Esophagus muscularis mucosa (tissue), 4 donors: ENCODE data around the gene GMDS. TPM values are rescaled to one million over a fixed set of nuclear protein-coding genes. Genes with fewer than 3 reads are reported as not detected.

Experiments used
- DNase-seq: peaks from one replicate; pipeline ENCODE4 v3.0.0-alpha.2; 2017; ENCODE audit errors: extremely low spot score
- H3K27ac ChIP-seq, 4 donors: fragments of 200-600 bp; sonication (generic); replicated peaks in 1 of 4; 1 replicate in 3 of 4; 2 replicates in 1 of 4; pipeline ENCODE4 v1.5.1; 2016 to 2019; ENCODE audit warnings: mild to moderate bottlenecking in 1 of 4
- H3K27me3 ChIP-seq, 4 donors: fragments of 200-600 bp; sonication (generic); one replicate each; pipeline versions ENCODE4 v1.5.1 to v1.6.0; 2016 to 2019
- H3K36me3 ChIP-seq, 4 donors: fragments of 200-600 bp; sonication (generic); one replicate each; pipeline ENCODE4 v1.5.1; 2016 to 2019
- H3K4me1 ChIP-seq, 4 donors: fragments of 200-600 bp; sonication (generic); one replicate each; pipeline ENCODE4 v1.5.1; 2016 to 2019
- H3K4me3 ChIP-seq, 4 donors: fragments of 200-600 bp; sonication (generic); 1 replicate in 2 of 4; 2 replicates in 2 of 4; pipeline ENCODE4 v1.5.1; 2016 to 2019; ENCODE audit warnings: mild to moderate bottlenecking in 4 of 4, moderate library complexity in 1 of 4
- H3K9me3 ChIP-seq, 4 donors: fragments of 200-600 bp; sonication (generic); 1 replicate in 3 of 4; 2 replicates in 1 of 4; pipeline ENCODE4 v1.5.1; 2016 to 2019
- CTCF ChIP-seq, 3 experiments: fragments of 200-600 bp in 2 of 3; fragments of 450-650 bp in 1 of 3; sonication (generic) in 2 of 3; IDR thresholded peaks; one replicate each; pipeline ENCODE4 v1.5.1; 2017 to 2019; ENCODE audit warnings: antibody characterized with exemption in 3 of 3, mild to moderate bottlenecking in 2 of 3, moderate library complexity in 1 of 3
- EP300 ChIP-seq: sonication (generic); formaldehyde crosslinking; IDR thresholded peaks from one replicate; pipeline ENCODE4 v1.6.1; 2017; ENCODE audit warnings: antibody characterized with exemption
- POLR2A ChIP-seq: fragments of 450-650 bp; IDR thresholded peaks from one replicate; pipeline ENCODE4 v1.6.1; 2017; ENCODE audit warnings: antibody characterized with exemption, moderate library complexity, mild to moderate bottlenecking, low read depth
- POLR2AphosphoS5 ChIP-seq, 2 donors: sonication (generic); formaldehyde crosslinking; IDR thresholded peaks; one replicate each; pipeline ENCODE4 v1.6.1; 2017; ENCODE audit warnings: antibody characterized with exemption in 2 of 2
- WGBS: methylation state at CpG from one replicate; pipeline ENCODE4 v1.1.5; 2018; 5-methylcytosine and 5-hydroxymethylcytosine counted together
- intact Hi-C: fragments of 100-400 bp; cut with DNase I; formaldehyde crosslinking; loops from one replicate; pipeline ENCODE4 v1.15.1; 2023
- total RNA-seq, 4 donors: library from RNA; depleted of rRNA; stranded (reverse); fragments of >200 nt; gene quantifications; one replicate each; pipeline versions ENCODE4 v1.1.0 to v1.2.1, GENCODE V29; 2016

Gene GMDS
- total RNA-seq, 4 donors from 2014 or later, result 3.6 to 14.1 (median 6.0) TPM

DNA sequence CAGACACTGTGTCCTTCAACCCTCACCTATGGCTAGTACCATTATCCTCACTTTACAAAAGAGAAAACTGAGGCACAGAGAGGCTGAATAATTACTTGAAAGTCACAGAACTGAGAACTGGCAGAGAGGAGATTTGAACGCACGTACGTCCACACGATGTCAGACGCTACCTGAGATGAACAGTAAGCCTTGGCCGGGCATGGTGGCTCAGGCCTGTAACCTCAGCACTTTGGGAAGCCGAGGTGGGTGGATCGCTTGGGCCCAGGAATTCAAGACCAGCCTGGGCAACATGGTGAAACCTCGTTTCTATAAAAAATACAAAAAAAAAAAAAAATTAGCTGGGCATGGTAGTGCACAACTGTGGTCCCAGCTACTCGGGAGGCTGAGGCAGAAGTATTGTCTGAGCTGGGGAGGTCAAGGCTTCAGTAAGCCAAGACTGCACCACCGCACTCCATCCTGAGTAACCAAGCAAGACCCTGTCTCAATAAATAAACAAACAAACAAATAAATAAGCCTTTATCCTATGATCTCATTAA, 20.5 kb downstream of the GMDS start:
- no peaks in the 10 kb centered on the region for H3K9me3 ChIP-seq
- no peak overlapping the region for H3K4me3 ChIP-seq
- no peak overlapping the region for H3K27ac ChIP-seq
- 97% methylated on average over 11 of the region's 11 CpGs for WGBS
- no peaks in the 10 kb centered on the region for H3K36me3 ChIP-seq
- TF ChIP-seq POLR2A, result no peak
- no peak for TF ChIP-seq CTCF (IDR thresholded peaks at IDR 0.05)
- TF ChIP-seq POLR2AphosphoS5 (IDR thresholded peaks at IDR 0.05), result no peak
- TF ChIP-seq EP300, result no peak
- no peak for DNase-seq
- intact Hi-C loops, result no loop called here
- H3K4me1 ChIP-seq, result peaks cover 0 to 5% (median 0%) of the 10 kb centered on the region in 4 donors
- H3K27me3 ChIP-seq, result no peaks in the 10 kb centered on the region

DNA sequence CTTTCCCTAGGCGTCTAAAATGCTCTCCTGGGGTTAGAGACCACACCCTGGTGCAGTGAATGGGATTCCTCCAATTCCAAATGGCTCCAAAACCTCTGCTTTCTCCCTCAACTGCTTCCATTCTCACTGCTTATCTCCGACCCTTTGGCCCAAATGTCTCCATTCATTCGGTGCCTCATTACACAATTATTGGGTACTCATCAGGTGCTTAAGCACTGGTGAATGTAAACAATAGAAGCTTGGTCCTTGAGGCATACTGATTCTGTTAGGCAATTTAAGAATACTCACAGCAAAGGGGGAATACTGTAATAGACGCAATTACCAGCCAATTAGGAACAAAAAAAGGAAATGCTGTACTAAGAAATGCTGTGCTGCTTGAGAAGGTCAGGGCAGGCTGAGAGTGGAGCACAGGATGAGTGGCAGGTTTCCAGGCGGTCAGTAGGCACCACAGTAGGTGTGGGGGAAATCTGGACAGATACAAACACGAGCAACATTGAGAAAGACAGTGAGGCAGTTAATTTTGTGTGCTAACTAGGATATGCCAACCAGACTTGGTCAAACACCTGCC, 23.0 kb downstream of the GMDS start:
- H3K4me1 ChIP-seq, result peaks cover 0 to 5% (median 0%) of the 10 kb centered on the region in 4 donors
- H3K36me3 ChIP-seq, result no peaks in the 10 kb centered on the region
- peak overlapping the region; percentile 40 to 52 (median 44) for H3K4me3 ChIP-seq
- peak overlapping the region; percentile 0 to 44 (median 22) for H3K27ac ChIP-seq
- H3K9me3 ChIP-seq, result no peaks in the 10 kb centered on the region
- intact Hi-C loops, result no loop called here
- TF ChIP-seq EP300 (no peak), POLR2AphosphoS5 (IDR thresholded peaks at IDR 0.05) (no peak), CTCF (IDR thresholded peaks at IDR 0.05) (no peak), POLR2A (no peak)
- DNase-seq, result peak; percentile 60
- no peaks in the 10 kb centered on the region for H3K27me3 ChIP-seq
- 65% methylated on average over 6 of the region's 6 CpGs for WGBS

DNA sequence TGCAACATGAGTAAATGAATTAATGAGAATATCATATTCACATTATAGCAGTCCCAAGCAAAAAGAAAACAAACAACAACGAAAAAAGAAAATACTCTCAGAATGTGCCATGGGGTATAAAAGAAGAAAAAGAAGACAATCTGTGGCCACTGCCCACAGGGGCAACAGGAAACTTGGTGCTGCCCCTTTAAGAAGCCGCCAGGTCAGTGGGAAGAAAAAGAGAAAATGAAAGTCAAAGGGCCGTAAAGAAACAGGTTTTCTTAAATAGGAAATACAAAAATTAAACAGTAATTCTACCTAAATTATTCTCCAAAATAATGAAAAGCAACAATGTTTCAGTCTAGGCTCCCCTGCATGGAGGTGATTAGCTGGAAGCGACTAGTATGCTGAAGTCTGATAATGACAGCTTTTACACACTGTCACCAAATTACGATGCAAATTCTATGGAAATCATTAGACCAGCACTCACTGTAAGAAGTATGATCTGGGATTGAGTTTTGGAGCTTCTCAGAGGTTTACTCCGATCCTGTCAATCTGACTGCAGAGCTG, 23.6 kb downstream of the GMDS start:
- TF ChIP-seq EP300 (no peak), POLR2A (no peak), CTCF (IDR thresholded peaks at IDR 0.05) (no peak), POLR2AphosphoS5 (IDR thresholded peaks at IDR 0.05) (no peak)
- Histone ChIP-seq H3K9me3 (no peaks in the 10 kb centered on the region), H3K4me3 (peak overlapping the region; percentile 40 to 52 (median 44)), H3K36me3 (no peaks in the 10 kb centered on the region), H3K4me1 (peaks cover 0 to 5% (median 0%) of the 10 kb centered on the region in 4 donors), H3K27me3 (no peaks in the 10 kb centered on the region), H3K27ac (peak overlapping the region; percentile 0 to 44 (median 22))
- WGBS, result 62% methylated on average over 6 of the region's 6 CpGs
- DNase-seq, result peak; percentile 19
- intact Hi-C loops, result no loop called here

- peak; percentile 53 for DNase-seq
- intact Hi-C loops, result no loop called here
- Histone ChIP-seq H3K4me1 (peaks cover 0 to 5% (median 0%) of the 10 kb centered on the region in 4 donors), H3K4me3 (no peak overlapping the region), H3K27me3 (no peaks in the 10 kb centered on the region), H3K9me3 (no peaks in the 10 kb centered on the region), H3K27ac (no peak overlapping the region), H3K36me3 (no peaks in the 10 kb centered on the region)
- TF ChIP-seq POLR2A, result no peak
- TF ChIP-seq EP300, result no peak
- no peak for TF ChIP-seq CTCF (IDR thresholded peaks at IDR 0.05)
- no peak for TF ChIP-seq POLR2AphosphoS5 (IDR thresholded peaks at IDR 0.05)
- 90% methylated on average over 6 of the region's 6 CpGs for whole genome bisulfite sequencing
These were observed 25.3 kb downstream of the GMDS start for GRCh38 chr6:2220154-2220553.
